ENCODE results near the gene CRYGA.
"Not testable (repeated sequence)": the region's sequence is repeated elsewhere in the genome, so short reads cannot be mapped to it uniquely, and the experiment has no call there.

The CRYGA gene

GRCh38 chr2:208125251-208125650 lies 38.1 kb downstream of the CRYGA start:
- no peak for DNase-seq

GRCh38 chr2:208124013-208124715 lies 39.2 kb downstream of the CRYGA start, which contains the start of gene CRYGD:
CRYGD (minus strand) TSS chr2:208124524; CDS start chr2:208124473, 51 bp downstream.
- DNase-seq = not testable (repeated sequence)

GRCh38 chr2:208122248-208122647 lies 41.1 kb downstream of the CRYGA start:
- no peak for DNase-seq

GRCh38 chr2:208118918-208119317 lies 44.5 kb downstream of the CRYGA start:
- DNase-seq = no peak

- not testable (repeated sequence) for DNase-seq
Measured at GRCh38 chr2:208117390-208117789, 46.0 kb downstream of the CRYGA start.

GRCh38 chr2:208112969-208113368 lies 50.4 kb downstream of the CRYGA start:
- no peak for DNase-seq

- DNase-seq = not testable (repeated sequence)
Measured at GRCh38 chr2:208112273-208112745, 51.1 kb downstream of the CRYGA start.

All from T-helper 1 cell (primary cell).